Kidney (tissue), 14 donors: Measurements from ENCODE around the gene VAT1L. TPM values are rescaled to one million over a fixed set of nuclear protein-coding genes. Genes with fewer than 3 reads are reported as not detected.
A peak's percentile ranks its signal among the peaks of the same experiment; 100 is the strongest.

Source experiments
- DNase-seq, 5 donors: peaks; one replicate each; pipeline ENCODE4 v3.0.0-alpha.2; 2013 to 2020
- FAIRE-seq: peaks from 2 replicates; lab custom pipeline; 2012; peaks lifted over from hg19 to GRCh38; lab: Jason Lieb, UNC
- H3K27ac ChIP-seq, 2 donors: one replicate each; pipeline ENCODE4 v1.7.0; 2013; ENCODE audit warnings: low read depth in 2 of 2, low read length in 2 of 2, inconsistent platforms in 1 of 2
- H3K27me3 ChIP-seq: one replicate; pipeline ENCODE4 v1.7.1; 2013; ENCODE audit warnings: low read length, inconsistent platforms; ENCODE audit not compliant: control insufficient read depth, insufficient read depth
- H3K36me3 ChIP-seq, 3 donors: one replicate each; pipeline versions ENCODE4 v1.7.0 to v1.7.1; 2013; ENCODE audit warnings: low read length in 3 of 3, control low read depth in 1 of 3, inconsistent platforms in 1 of 3; ENCODE audit not compliant: insufficient read depth in 3 of 3, control insufficient read depth in 2 of 3
- H3K4me1 ChIP-seq, 3 donors: one replicate each; pipeline versions ENCODE4 v1.7.0 to v1.7.1; 2013; ENCODE audit warnings: low read length in 3 of 3, inconsistent platforms in 1 of 3, low read depth in 1 of 3; ENCODE audit not compliant: control insufficient read depth in 2 of 3, insufficient read depth in 2 of 3
- H3K4me3 ChIP-seq, 3 donors: one replicate each; pipeline versions ENCODE4 v1.7.0 to v1.8.1; 2013; ENCODE audit warnings: low read length in 3 of 3, control low read depth in 1 of 3, inconsistent platforms in 1 of 3
- H3K9ac ChIP-seq, 3 donors: one replicate each; pipeline versions ENCODE4 v1.7.0 to v1.7.1; 2013; ENCODE audit warnings: low read length in 3 of 3, control low read depth in 1 of 3, inconsistent platforms in 1 of 3
- H3K9me3 ChIP-seq, 3 donors: one replicate each; pipeline versions ENCODE4 v1.7.0 to v1.7.1; 2013; ENCODE audit warnings: low read length in 3 of 3, control low read depth in 1 of 3, inconsistent platforms in 1 of 3; ENCODE audit not compliant: control insufficient read depth in 2 of 3, insufficient read depth in 1 of 3
- intact Hi-C: fragments of 100-400 bp; cut with DNase I; formaldehyde crosslinking; loops from one replicate; pipeline ENCODE4 v1.11.1; 2022
- polyA plus RNA-seq: library from polyadenylated mRNA; stranded (reverse); fragments of 350-450 nt; fragmentation: Illumina TruSeq; extraction: RNeasy Lipid Tissue Mini Kit (QIAGEN cat#74804); gene quantifications from one replicate; pipeline ENCODE4 v1.2.3, GENCODE V29; 2014; ENCODE audit warnings: low read depth, low replicate concordance; ENCODE audit not compliant: insufficient read depth
- total RNA-seq: library from RNA; stranded (reverse); fragmentation: NEBNext Ultra II Directional; extraction: Animal tissue kit (Norgen Biotek cat#: 25700); gene quantifications from one replicate; pipeline ENCODE4 v1.2.1, GENCODE V29; 2021
- TF ChIP-seq, protein P1 (sequence below): IDR thresholded peaks from 3 replicates; pipeline ENCODE4 v1.5.1; 2012; ENCODE audit warnings: mild to moderate bottlenecking, moderate library complexity, borderline replicate concordance; ENCODE audit not compliant: insufficient read depth; ENCODE audit errors: extremely low read depth
- donor health status: control.
- donor health status: control.
- donor health status: control.
- donor health status: control.
- donor health status: control.
- donor health status: DM: yes; HTN: yes; CAD: no.
- donor health status: Normal renal cell carcinoma (clear cell type).

VAT1L gene
- total and polyA plus RNA-seq, 2 donors from 2014 or later: 0.85 to 4.5 TPM

GRCh38 chr16:77974883-77975282 lies 186.5 kb downstream of the VAT1L start:
- Histone ChIP-seq H3K27ac (no peak overlapping the region), H3K4me3 (no peak overlapping the region), H3K36me3 (no peaks in the 10 kb centered on the region), H3K4me1 (peaks cover 0 to 2% (median 0%) of the 10 kb centered on the region in 3 donors), H3K9me3 (no peaks in the 10 kb centered on the region), H3K9ac (no peak overlapping the region), H3K27me3 (no peaks in the 10 kb centered on the region)
- FAIRE-seq: no peak
- peak in 3 of 5 donors; percentile 46 to 68 (median 60) for DNase-seq
- TF ChIP-seq, protein P1, sequence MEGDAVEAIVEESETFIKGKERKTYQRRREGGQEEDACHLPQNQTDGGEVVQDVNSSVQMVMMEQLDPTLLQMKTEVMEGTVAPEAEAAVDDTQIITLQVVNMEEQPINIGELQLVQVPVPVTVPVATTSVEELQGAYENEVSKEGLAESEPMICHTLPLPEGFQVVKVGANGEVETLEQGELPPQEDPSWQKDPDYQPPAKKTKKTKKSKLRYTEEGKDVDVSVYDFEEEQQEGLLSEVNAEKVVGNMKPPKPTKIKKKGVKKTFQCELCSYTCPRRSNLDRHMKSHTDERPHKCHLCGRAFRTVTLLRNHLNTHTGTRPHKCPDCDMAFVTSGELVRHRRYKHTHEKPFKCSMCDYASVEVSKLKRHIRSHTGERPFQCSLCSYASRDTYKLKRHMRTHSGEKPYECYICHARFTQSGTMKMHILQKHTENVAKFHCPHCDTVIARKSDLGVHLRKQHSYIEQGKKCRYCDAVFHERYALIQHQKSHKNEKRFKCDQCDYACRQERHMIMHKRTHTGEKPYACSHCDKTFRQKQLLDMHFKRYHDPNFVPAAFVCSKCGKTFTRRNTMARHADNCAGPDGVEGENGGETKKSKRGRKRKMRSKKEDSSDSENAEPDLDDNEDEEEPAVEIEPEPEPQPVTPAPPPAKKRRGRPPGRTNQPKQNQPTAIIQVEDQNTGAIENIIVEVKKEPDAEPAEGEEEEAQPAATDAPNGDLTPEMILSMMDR: no peak
- intact Hi-C loops: loop anchor here (5.0 kb wide), 1 partner anchor 298 kb away; no protein-coding TSS in a partner anchor

GRCh38 chr16:77975942-77976341 lies 187.6 kb downstream of the VAT1L start:
- TF ChIP-seq, protein P1: no peak
- FAIRE-seq (no peak), DNase-seq (no peak)
- H3K27ac ChIP-seq: no peak overlapping the region
- no peaks in the 10 kb centered on the region for H3K27me3 ChIP-seq
- no peak overlapping the region for H3K4me3 ChIP-seq
- H3K9me3 ChIP-seq: no peaks in the 10 kb centered on the region
- H3K4me1 ChIP-seq: peaks cover 0 to 2% (median 0%) of the 10 kb centered on the region in 3 donors
- no peak overlapping the region for H3K9ac ChIP-seq
- no peaks in the 10 kb centered on the region for H3K36me3 ChIP-seq
- intact Hi-C loops: loop anchor here (5.0 kb wide), 1 partner anchor 299 kb away; no protein-coding TSS in a partner anchor

- TF ChIP-seq, protein P1: no peak
- Histone ChIP-seq H3K36me3 (no peaks in the 10 kb centered on the region), H3K27me3 (no peaks in the 10 kb centered on the region), H3K9me3 (no peaks in the 10 kb centered on the region), H3K4me3 (no peak overlapping the region), H3K27ac (no peak overlapping the region), H3K4me1 (no peaks in the 10 kb centered on the region), H3K9ac (no peak overlapping the region)
- intact Hi-C loops: loop anchor here (5.0 kb wide), 1 partner anchor 300 kb away; no protein-coding TSS in a partner anchor
- FAIRE-seq: no peak
- DNase-seq: no peak
These were observed 189.0 kb downstream of the VAT1L start for GRCh38 chr16:77977339-77977738.

DNA sequence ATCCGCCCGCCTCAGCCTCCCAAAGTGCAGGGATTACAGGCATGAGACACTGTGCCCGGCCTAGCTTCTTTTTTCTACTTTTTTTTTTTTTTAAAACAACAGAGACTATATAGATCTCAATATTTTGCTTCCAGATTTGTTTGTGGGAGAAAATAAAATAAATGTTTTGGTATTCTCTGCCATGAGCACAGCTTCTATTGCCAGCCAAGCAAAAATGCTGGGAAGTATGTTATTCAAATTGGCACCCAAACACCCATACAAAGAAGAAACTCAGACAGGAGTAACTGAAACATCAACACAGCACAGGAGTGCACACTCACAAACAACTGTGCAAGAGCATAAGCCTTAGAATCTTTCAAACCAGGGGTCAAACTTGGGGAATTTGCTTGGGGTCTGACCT lies 196.7 kb downstream of the VAT1L start:
- no peak for FAIRE-seq
- no peak for DNase-seq
- no peaks in the 10 kb centered on the region for H3K27me3 ChIP-seq

More for the DNA sequence above, 196.7 kb downstream of the VAT1L start:
- H3K9ac ChIP-seq: no peak overlapping the region
- TF ChIP-seq, protein P1: no peak
- H3K4me1 ChIP-seq: no peaks in the 10 kb centered on the region
- H3K36me3 ChIP-seq: no peaks in the 10 kb centered on the region
- intact Hi-C loops: no loop called here
- no peak overlapping the region for H3K27ac ChIP-seq
- no peaks in the 10 kb centered on the region for H3K9me3 ChIP-seq
- no peak overlapping the region for H3K4me3 ChIP-seq
